K562 (cell line): Measurements from ENCODE around the gene PHF10. TPM values are rescaled to one million over a fixed set of nuclear protein-coding genes. Genes with fewer than 3 reads are reported as not detected.
A peak's percentile ranks its signal among the peaks of the same experiment; 100 is the strongest.

Source experiments
- ATAC-seq: fragments of 200-7000 bp; cut with Tn5 transposase; 3 replicates; pipeline ENCODE4 v1.9.1; 2020; ENCODE audit warnings: moderate library complexity
- BruUV-seq: library from RNA; stranded (reverse); fragments of 400-500 nt; replicated peaks from 2 replicates; lab custom pipeline; 2021; lab: Mats Ljungman, UMichigan
- CTCF ChIA-PET: fragments of 300-600 bp; formaldehyde crosslinking; extraction: SDS; loops from one replicate; lab custom pipeline; 2021; ENCODE audit warnings: low intra/inter-chr PET ratio; lab: Yijun Ruan, JAX
- POLR2A ChIA-PET: fragments of 300-600, 350-650 bp; sonication (Branson Sonifier 250); formaldehyde crosslinking; extraction: SDS; loops from one replicate; lab custom pipeline; 2021; ENCODE audit warnings: antibody characterized with exemption, inconsistent platforms; lab: Yijun Ruan, JAX
- DNase-seq, 4 experiments: peaks; one replicate each; pipeline versions ENCODE4 v3.0.0 to v3.0.0-alpha.2; 2011 to 2018; ENCODE audit warnings: low spot score in 3 of 4, mixed read lengths in 3 of 4; ENCODE audit errors: extremely low read depth in 1 of 4
- FAIRE-seq: peaks from 2 replicates; lab custom pipeline; 2011; peaks lifted over from hg19 to GRCh38; lab: Jason Lieb, UNC
- H2AFZ ChIP-seq: 2 replicates; pipeline ENCODE4 v1.6.0; 2011; ENCODE audit warnings: low read depth, low read length, control low read depth, inconsistent platforms
- H3K27ac ChIP-seq: fragments of 200-600 bp; 3 replicates; pipeline ENCODE4 v1.8.0; 2011; ENCODE audit warnings: low read depth, mild to moderate bottlenecking, control low read depth, inconsistent platforms, low read length, moderate library complexity, mixed read lengths; ENCODE audit errors: extremely low read depth
- H3K27me3 ChIP-seq, 2 experiments: fragments of 300-600 bp in 1 of 2; 2 replicates in 1 of 2; 3 replicates in 1 of 2; pipeline versions ENCODE4 v1.6.0 to v1.8.0; 2011; ENCODE audit warnings: inconsistent platforms in 2 of 2, low read length in 2 of 2, mild to moderate bottlenecking in 1 of 2, mixed read lengths in 1 of 2, moderate library complexity in 1 of 2; ENCODE audit not compliant: control insufficient read depth in 2 of 2, insufficient read depth in 2 of 2
- H3K36me3 ChIP-seq: fragments of 300-600 bp; 3 replicates; pipeline ENCODE4 v1.8.0; 2011; ENCODE audit warnings: mild to moderate bottlenecking, low read length, inconsistent platforms; ENCODE audit not compliant: control insufficient read depth, insufficient read depth
- H3K4me1 ChIP-seq, 2 experiments: fragments of 200-600 bp in 1 of 2; replicated peaks in 1 of 2; 2 replicates in 1 of 2; 3 replicates in 1 of 2; pipeline versions ENCODE4 v1.5.1 to v1.8.0; 2011; ENCODE audit warnings: inconsistent platforms in 2 of 2, low read length in 2 of 2, mild to moderate bottlenecking in 1 of 2, mixed read lengths in 1 of 2, moderate library complexity in 1 of 2; ENCODE audit not compliant: control insufficient read depth in 2 of 2, insufficient read depth in 2 of 2
- H3K4me2 ChIP-seq: 2 replicates; pipeline ENCODE4 v1.6.1; 2011; ENCODE audit warnings: low read length, control low read depth, inconsistent platforms, mixed read lengths; ENCODE audit not compliant: insufficient read depth
- H3K4me3 ChIP-seq: fragments of 200-600 bp; sonication (generic), shearing (Covaris generic); 2 replicates; pipeline ENCODE4 v1.5.1; 2016; ENCODE audit warnings: control low read depth, inconsistent platforms
- H3K79me2 ChIP-seq: fragments of 200-600 bp; 3 replicates; pipeline ENCODE4 v1.8.0; 2011; ENCODE audit warnings: low read length, inconsistent platforms; ENCODE audit not compliant: control insufficient read depth, insufficient read depth
- H3K9ac ChIP-seq, 2 experiments: 2 replicates each; pipeline versions ENCODE4 v1.6.0 to v1.6.1; 2011; ENCODE audit warnings: low read depth in 2 of 2, low read length in 2 of 2, control low read depth in 1 of 2, inconsistent platforms in 1 of 2, mild to moderate bottlenecking in 1 of 2, mixed read lengths in 1 of 2; ENCODE audit not compliant: insufficient read depth in 1 of 2
- H3K9me1 ChIP-seq: one replicate; pipeline ENCODE4 v1.6.0; 2011; ENCODE audit warnings: inconsistent platforms, mild to moderate bottlenecking, low read length, moderate library complexity; ENCODE audit not compliant: control insufficient read depth, insufficient read depth
- H3K9me3 ChIP-seq: replicated peaks from 2 replicates; pipeline ENCODE4 v1.5.1; 2011; ENCODE audit warnings: low read depth, low read length, inconsistent platforms; ENCODE audit not compliant: control insufficient read depth, insufficient read depth
- H4K20me1 ChIP-seq: replicated peaks from 2 replicates; pipeline ENCODE4 v1.6.1; 2011; ENCODE audit warnings: low read length, inconsistent platforms, mixed read lengths; ENCODE audit not compliant: control insufficient read depth, insufficient read depth
- BCL6 ChIP-seq: fragments of 250-450 bp; sonication (Bioruptor Pico); IDR thresholded peaks from 2 replicates; pipeline ENCODE4 v1.4.0; 2020
- ETV6 ChIP-seq, 3 experiments: fragments of 150-350 bp in 1 of 3; sonication (generic) in 1 of 3; formaldehyde crosslinking in 1 of 3; IDR thresholded peaks; 2 replicates each; pipeline versions ENCODE4 v1.6.1 to v1.8.0; 2014 to 2022; ENCODE audit warnings: borderline replicate concordance in 2 of 3, low read depth in 2 of 3, antibody characterized with exemption in 1 of 3, low read length in 1 of 3, mild to moderate bottlenecking in 1 of 3, missing genetic modification reagents in 1 of 3
- NBN ChIP-seq: fragments of 450-650 bp; IDR thresholded peaks from 2 replicates; pipeline ENCODE4 v1.6.1; 2016; ENCODE audit warnings: low read depth, mild to moderate bottlenecking
- SRF ChIP-seq, 2 experiments: fragments of 250-450, 450-650 bp in 1 of 2; sonication (Bioruptor Pico) in 1 of 2; sonication (generic) in 1 of 2; formaldehyde crosslinking; IDR thresholded peaks; 2 replicates each; pipeline versions ENCODE4 v1.5.0 to v1.5.1; 2020 to 2022; ENCODE audit warnings: mild to moderate bottlenecking in 1 of 2, missing genetic modification reagents in 1 of 2
- TAF15 ChIP-seq: fragments of 200-400 bp; formaldehyde crosslinking; IDR thresholded peaks from 2 replicates; pipeline ENCODE4 v1.6.1; 2017; ENCODE audit warnings: mild to moderate bottlenecking, low read depth, low read length, moderate library complexity
- ZNF143 ChIP-seq: sonication (generic); formaldehyde crosslinking; IDR thresholded peaks from 2 replicates; pipeline ENCODE4 v1.9.0; 2022; ENCODE audit warnings: mild to moderate bottlenecking, missing genetic modification reagents
- ZNF23 ChIP-seq: fragments of 250-450 bp; sonication (Bioruptor Pico); IDR thresholded peaks from 2 replicates; pipeline ENCODE4 v1.4.0; 2020; ENCODE audit warnings: mild to moderate bottlenecking
- ZNF253 ChIP-seq: fragments of 250-450 bp; sonication (Bioruptor Pico); conservative IDR thresholded peaks from 2 replicates; pipeline ENCODE4 v1.6.1; 2021; ENCODE audit warnings: mild to moderate bottlenecking
- ZNF282 ChIP-seq: sonication (generic); formaldehyde crosslinking; IDR thresholded peaks from 2 replicates; pipeline ENCODE4 v1.8.1; 2023; ENCODE audit warnings: missing genetic modification reagents
- ZNF764 ChIP-seq: fragments of 250-450 bp; sonication (Bioruptor Pico); IDR thresholded peaks from 2 replicates; pipeline ENCODE4 v1.4.0; 2020; ENCODE audit warnings: low read depth, mild to moderate bottlenecking, moderate library complexity
- WGBS: fragments of 100-300 bp; shearing (Covaris generic); methylation state at CpG from one replicate; pipeline ENCODE4 v1.1.6; 2016; ENCODE audit warnings: low coverage, mixed read lengths; ENCODE audit not compliant: insufficient coverage; ENCODE audit errors: missing lambda C conversion rate; 5-methylcytosine and 5-hydroxymethylcytosine counted together
- in situ Hi-C: fragments of 300-500 bp; cut with MboI; formaldehyde crosslinking; loops from 4 replicates; pipeline ENCODE4 v1.15.0; 2018; ENCODE audit warnings: inconsistent platforms, mixed read lengths
- intact Hi-C: fragments of 100-400 bp; cut with micrococcal nuclease; formaldehyde crosslinking; loops from 2 replicates; pipeline ENCODE4 v1.14.2; 2022
- polyA plus RNA-seq, 8 experiments: library from polyadenylated mRNA; depleted of rRNA in 4 of 8; stranded (reverse) in 5 of 8; unstranded in 3 of 8; fragments of >200 nt; fragmentation: Nextera tagmentation in 2 of 8; fragmentation: Illumina TruSeq in 1 of 8; extraction: Ambion mirVana in 2 of 8; extraction: Trizol in 1 of 8; gene quantifications; 2 replicates each; pipeline versions ENCODE4 v1.2.1 to v1.2.3, GENCODE V29; 2011 to 2014; ENCODE audit warnings: inconsistent platforms in 1 of 8, missing spikeins in 1 of 8
- total RNA-seq, 7 experiments: library from RNA; depleted of rRNA in 6 of 7; stranded (reverse); fragments of >200 nt in 6 of 7; fragmentation: Illumina TruSeq in 2 of 7; extraction: Trizol in 2 of 7; gene quantifications; 2 replicates each; pipeline versions ENCODE4 v1.2.1 to v1.2.3, GENCODE V29; 2011 to 2021; ENCODE audit warnings: low replicate concordance in 1 of 7
- TF ChIP-seq, protein P1 (sequence below): fragments of 250-450 bp; sonication (Bioruptor Pico); IDR thresholded peaks from 2 replicates; pipeline ENCODE4 v1.5.0; 2020; ENCODE audit warnings: mild to moderate bottlenecking, borderline replicate concordance
- TF ChIP-seq, protein P2 (sequence below): fragments of 200-800 bp; sonication (Bioruptor generic); IDR thresholded peaks from 2 replicates; pipeline ENCODE4 v1.6.1; 2017; ENCODE audit warnings: missing genetic modification characterization, missing compliant biosample characterization
- TF ChIP-seq, protein P3 (sequence below), 2 experiments: fragments of 200-800 bp in 1 of 2; sonication (Bioruptor generic) in 1 of 2; sonication (generic) in 1 of 2; formaldehyde crosslinking in 1 of 2; IDR thresholded peaks in 1 of 2; conservative IDR thresholded peaks in 1 of 2; 2 replicates each; pipeline versions ENCODE4 v1.5.0 to v1.6.1; 2016 to 2020; ENCODE audit warnings: missing compliant biosample characterization in 1 of 2, missing genetic modification characterization in 1 of 2, missing genetic modification reagents in 1 of 2
- TF ChIP-seq, protein P4 (sequence below): IDR thresholded peaks from 2 replicates; pipeline ENCODE4 v1.6.1; 2016; ENCODE audit warnings: missing genetic modification characterization, missing compliant biosample characterization

PHF10 gene
- total and polyA plus RNA-seq, 9 of the 15 experiments (the other 6 are each of a cell fraction or from before 2014, with no cell fraction given), result 23.9 to 88.9 (median 46.0) TPM

DNA sequence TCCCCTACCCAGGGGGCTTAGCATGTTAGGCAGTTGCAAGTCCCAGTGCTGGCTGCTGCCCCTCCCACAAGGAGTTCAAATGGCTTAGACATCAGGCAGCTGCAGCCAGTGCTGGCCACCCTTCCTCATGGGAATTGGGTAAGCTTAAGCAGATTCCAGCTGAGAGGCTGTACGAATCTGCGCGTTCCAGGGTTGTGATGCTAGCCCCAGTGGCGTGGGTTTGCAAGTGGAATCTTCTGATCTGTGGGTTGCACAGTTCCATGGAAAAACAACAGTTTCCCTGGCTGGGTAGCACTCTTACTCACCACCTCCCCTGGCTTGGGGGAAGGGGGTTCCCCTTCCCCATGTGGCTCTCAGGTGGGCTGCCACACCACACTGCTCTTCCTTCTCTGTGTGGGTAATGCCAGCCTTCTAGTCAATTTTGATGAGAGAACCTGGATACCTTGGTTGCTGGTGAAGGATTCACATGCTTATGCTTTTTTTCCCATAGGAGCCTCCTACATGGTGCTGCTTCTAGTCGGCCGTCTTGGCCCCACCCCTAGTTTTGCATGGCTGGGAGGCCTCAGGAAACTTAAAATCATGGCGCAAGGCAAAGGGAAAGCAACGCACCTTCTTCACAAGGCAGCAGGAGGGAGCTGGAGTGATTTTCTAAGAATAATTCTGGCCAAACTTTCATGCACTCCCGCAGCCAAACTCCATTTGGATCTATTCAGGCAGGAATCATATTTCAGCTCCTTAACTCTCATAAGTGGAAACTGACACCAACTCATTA is 14.1 kb upstream of the PHF10 start:
- no peak overlapping the region for H3K27ac ChIP-seq
- POLR2A ChIA-PET, result interaction anchor here (0.6 to 2.4 kb wide), 4 partner anchors 12 to 16 kb away, joined by 3 to 6 read pairs (median 4); partner anchors contain the start of genes DYNLT2 and ERMARD
- WGBS, result 26% methylated on average over 9 of the region's 9 CpGs
- H3K9ac ChIP-seq, result no peak overlapping the region
- no peaks in the 10 kb centered on the region for H3K9me3 ChIP-seq
- H3K27me3 ChIP-seq, result no peaks in the 10 kb centered on the region
- no TSS peak for BruUV-seq
- DNase-seq (no peak), ATAC-seq (peak; percentile 71), FAIRE-seq (no peak)
- no peaks in the 10 kb centered on the region for H3K9me1 ChIP-seq
- in situ Hi-C loops, result no loop called here
- H3K4me2 ChIP-seq, result no peak overlapping the region
- H3K36me3 ChIP-seq, result no peaks in the 10 kb centered on the region
- no peak overlapping the region for H3K4me3 ChIP-seq
- H3K4me1 ChIP-seq, result no peaks in the 10 kb centered on the region
- CTCF ChIA-PET, result no interaction called here
- no peaks in the 10 kb centered on the region for H3K79me2 ChIP-seq
- H4K20me1 ChIP-seq, result no peaks in the 10 kb centered on the region
- intact Hi-C loops, result no loop called here
- H2AFZ ChIP-seq, result peak overlapping the region; percentile 41; the same call in 1 of the 2 replicates
- no peak for TF ChIP-seq ZNF764 (CRISPR knock-in tag)
- TF ChIP-seq ZNF282 (CRISPR knock-in tag), result no peak
- no peak for TF ChIP-seq ETV6 (IDR thresholded peaks at IDR 0.05; ENCODE audit: borderline replicate concordance in 1 of 2, low read depth in 2 of 2, low read length in 1 of 2)
- no peak for TF ChIP-seq ETV6 (CRISPR knock-in tag; IDR thresholded peaks at IDR 0.05; ENCODE audit: borderline replicate concordance)
- no peak for TF ChIP-seq ZNF143 (CRISPR knock-in tag)
- TF ChIP-seq NBN, result no peak
- TF ChIP-seq, protein P1, sequence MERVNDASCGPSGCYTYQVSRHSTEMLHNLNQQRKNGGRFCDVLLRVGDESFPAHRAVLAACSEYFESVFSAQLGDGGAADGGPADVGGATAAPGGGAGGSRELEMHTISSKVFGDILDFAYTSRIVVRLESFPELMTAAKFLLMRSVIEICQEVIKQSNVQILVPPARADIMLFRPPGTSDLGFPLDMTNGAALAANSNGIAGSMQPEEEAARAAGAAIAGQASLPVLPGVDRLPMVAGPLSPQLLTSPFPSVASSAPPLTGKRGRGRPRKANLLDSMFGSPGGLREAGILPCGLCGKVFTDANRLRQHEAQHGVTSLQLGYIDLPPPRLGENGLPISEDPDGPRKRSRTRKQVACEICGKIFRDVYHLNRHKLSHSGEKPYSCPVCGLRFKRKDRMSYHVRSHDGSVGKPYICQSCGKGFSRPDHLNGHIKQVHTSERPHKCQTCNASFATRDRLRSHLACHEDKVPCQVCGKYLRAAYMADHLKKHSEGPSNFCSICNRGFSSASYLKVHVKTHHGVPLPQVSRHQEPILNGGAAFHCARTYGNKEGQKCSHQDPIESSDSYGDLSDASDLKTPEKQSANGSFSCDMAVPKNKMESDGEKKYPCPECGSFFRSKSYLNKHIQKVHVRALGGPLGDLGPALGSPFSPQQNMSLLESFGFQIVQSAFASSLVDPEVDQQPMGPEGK, result no peak
- TF ChIP-seq SRF (CRISPR knock-in tag; IDR thresholded peaks at IDR 0.05), result no peak
- TF ChIP-seq TAF15, result no peak
- TF ChIP-seq ZNF253, result no peak
- TF ChIP-seq, protein P2, sequence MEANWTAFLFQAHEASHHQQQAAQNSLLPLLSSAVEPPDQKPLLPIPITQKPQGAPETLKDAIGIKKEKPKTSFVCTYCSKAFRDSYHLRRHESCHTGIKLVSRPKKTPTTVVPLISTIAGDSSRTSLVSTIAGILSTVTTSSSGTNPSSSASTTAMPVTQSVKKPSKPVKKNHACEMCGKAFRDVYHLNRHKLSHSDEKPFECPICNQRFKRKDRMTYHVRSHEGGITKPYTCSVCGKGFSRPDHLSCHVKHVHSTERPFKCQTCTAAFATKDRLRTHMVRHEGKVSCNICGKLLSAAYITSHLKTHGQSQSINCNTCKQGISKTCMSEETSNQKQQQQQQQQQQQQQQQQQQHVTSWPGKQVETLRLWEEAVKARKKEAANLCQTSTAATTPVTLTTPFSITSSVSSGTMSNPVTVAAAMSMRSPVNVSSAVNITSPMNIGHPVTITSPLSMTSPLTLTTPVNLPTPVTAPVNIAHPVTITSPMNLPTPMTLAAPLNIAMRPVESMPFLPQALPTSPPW (CRISPR knock-in tag), result no peak
- TF ChIP-seq, protein P3, sequence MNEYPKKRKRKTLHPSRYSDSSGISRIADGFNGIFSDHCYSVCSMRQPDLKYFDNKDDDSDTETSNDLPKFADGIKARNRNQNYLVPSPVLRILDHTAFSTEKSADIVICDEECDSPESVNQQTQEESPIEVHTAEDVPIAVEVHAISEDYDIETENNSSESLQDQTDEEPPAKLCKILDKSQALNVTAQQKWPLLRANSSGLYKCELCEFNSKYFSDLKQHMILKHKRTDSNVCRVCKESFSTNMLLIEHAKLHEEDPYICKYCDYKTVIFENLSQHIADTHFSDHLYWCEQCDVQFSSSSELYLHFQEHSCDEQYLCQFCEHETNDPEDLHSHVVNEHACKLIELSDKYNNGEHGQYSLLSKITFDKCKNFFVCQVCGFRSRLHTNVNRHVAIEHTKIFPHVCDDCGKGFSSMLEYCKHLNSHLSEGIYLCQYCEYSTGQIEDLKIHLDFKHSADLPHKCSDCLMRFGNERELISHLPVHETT (CRISPR knock-in tag; conservative IDR thresholded peaks at IDR 0.05 in 1 of 2, IDR thresholded peaks at IDR 0.05 in 1 of 2), result no peak
- TF ChIP-seq, protein P4, sequence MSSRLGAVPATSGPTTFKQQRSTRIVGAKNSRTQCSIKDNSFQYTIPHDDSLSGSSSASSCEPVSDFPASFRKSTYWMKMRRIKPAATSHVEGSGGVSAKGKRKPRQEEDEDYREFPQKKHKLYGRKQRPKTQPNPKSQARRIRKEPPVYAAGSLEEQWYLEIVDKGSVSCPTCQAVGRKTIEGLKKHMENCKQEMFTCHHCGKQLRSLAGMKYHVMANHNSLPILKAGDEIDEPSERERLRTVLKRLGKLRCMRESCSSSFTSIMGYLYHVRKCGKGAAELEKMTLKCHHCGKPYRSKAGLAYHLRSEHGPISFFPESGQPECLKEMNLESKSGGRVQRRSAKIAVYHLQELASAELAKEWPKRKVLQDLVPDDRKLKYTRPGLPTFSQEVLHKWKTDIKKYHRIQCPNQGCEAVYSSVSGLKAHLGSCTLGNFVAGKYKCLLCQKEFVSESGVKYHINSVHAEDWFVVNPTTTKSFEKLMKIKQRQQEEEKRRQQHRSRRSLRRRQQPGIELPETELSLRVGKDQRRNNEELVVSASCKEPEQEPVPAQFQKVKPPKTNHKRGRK (tag), result no peak
- no peak for TF ChIP-seq ZNF23
- TF ChIP-seq BCL6 (CRISPR knock-in tag), result no peak
